GM12878 (cell line): Measurements from ENCODE around the gene GTPBP1. TPM values are rescaled to one million over a fixed set of nuclear protein-coding genes. Genes with fewer than 3 reads are reported as not detected.

Experiments used
- ATAC-seq: fragments of 200-7000 bp; cut with Tn5 transposase; 3 replicates; pipeline ENCODE4 v1.9.1; 2020; ENCODE audit warnings: mild to moderate bottlenecking, moderate library complexity
- BruUV-seq: library from RNA; stranded (reverse); fragments of 400-500 nt; replicated peaks from 2 replicates; lab custom pipeline; 2021; lab: Mats Ljungman, UMichigan
- CTCF ChIA-PET: fragments of 300-600 bp; sonication (Branson Sonifier 250); formaldehyde crosslinking; extraction: SDS; loops from one replicate; lab custom pipeline; 2021; ENCODE audit warnings: inconsistent platforms; lab: Yijun Ruan, JAX
- POLR2A ChIA-PET: fragments of 350-600 bp; formaldehyde crosslinking; extraction: SDS; loops from one replicate; lab custom pipeline; 2021; ENCODE audit warnings: inconsistent platforms; lab: Charles Lee
- RAD21 ChIA-PET: fragments of 300-600 bp; sonication (Branson Sonifier 250); formaldehyde crosslinking; loops from one replicate; lab custom pipeline; 2023; ENCODE audit warnings: antibody characterized with exemption; ENCODE audit not compliant: unreplicated experiment; lab: Charles Lee
- SMC1A ChIA-PET: fragments of 300-600 bp; sonication (Branson Sonifier 250); formaldehyde crosslinking; loops from one replicate; lab custom pipeline; 2023; ENCODE audit not compliant: unreplicated experiment, uncharacterized antibody; lab: Charles Lee
- DNase-seq: peaks from one replicate; pipeline ENCODE4 v3.0.0-alpha.2; 2011; ENCODE audit warnings: low read depth, low spot score
- FAIRE-seq: peaks from 3 replicates; lab custom pipeline; 2011; peaks lifted over from hg19 to GRCh38; lab: Jason Lieb, UNC
- H2AFZ ChIP-seq: 2 replicates; pipeline ENCODE4 v1.6.0; 2011; ENCODE audit warnings: low read depth, low read length, control low read depth; ENCODE audit not compliant: control insufficient read depth
- H3K27ac ChIP-seq: 2 replicates; pipeline ENCODE4 v1.5.1; 2011; ENCODE audit warnings: control low read depth; ENCODE audit not compliant: control insufficient read depth, insufficient read depth
- H3K27me3 ChIP-seq, 2 experiments: replicated peaks in 1 of 2; 2 replicates each; pipeline versions ENCODE4 v1.6.0 to v1.6.1; 2011; ENCODE audit warnings: low read length in 1 of 2; ENCODE audit not compliant: control insufficient read depth in 2 of 2, insufficient read depth in 2 of 2
- H3K36me3 ChIP-seq, 2 experiments: 2 replicates each; pipeline ENCODE4 v1.5.1; 2011; ENCODE audit warnings: low read length in 1 of 2; ENCODE audit not compliant: control insufficient read depth in 2 of 2, insufficient read depth in 2 of 2
- H3K4me1 ChIP-seq: 2 replicates; pipeline ENCODE4 v1.6.1; 2011; ENCODE audit warnings: mild to moderate bottlenecking, low read length, moderate library complexity, mixed read lengths; ENCODE audit not compliant: control insufficient read depth, insufficient read depth
- H3K4me2 ChIP-seq: 2 replicates; pipeline ENCODE4 v1.6.0; 2011; ENCODE audit warnings: control low read depth; ENCODE audit not compliant: control insufficient read depth, insufficient read depth
- H3K4me3 ChIP-seq: fragments of 200-600 bp; sonication (generic); 2 replicates; pipeline ENCODE4 v1.5.1; 2016
- H3K79me2 ChIP-seq: 2 replicates; pipeline ENCODE4 v1.6.0; 2011; ENCODE audit warnings: low read length; ENCODE audit not compliant: control insufficient read depth, insufficient read depth
- H3K9ac ChIP-seq: 2 replicates; pipeline ENCODE4 v1.8.0; 2011; ENCODE audit warnings: low read length, control low read depth, mixed read lengths; ENCODE audit not compliant: control insufficient read depth, insufficient read depth
- H3K9me3 ChIP-seq: replicated peaks from 3 replicates; pipeline ENCODE4 v1.5.1; 2011; ENCODE audit warnings: mild to moderate bottlenecking, low read length; ENCODE audit not compliant: control insufficient read depth, insufficient read depth
- H4K20me1 ChIP-seq: 2 replicates; pipeline ENCODE4 v1.6.0; 2011; ENCODE audit not compliant: control insufficient read depth, insufficient read depth
- BCL11A ChIP-seq: IDR thresholded peaks from 2 replicates; pipeline ENCODE4 v1.6.1; 2011; ENCODE audit warnings: low read depth, low read length
- WGBS: methylation state at CpG from one replicate; pipeline ENCODE4 v1.1.6; 2016; ENCODE audit warnings: low lambda C conversion rate; ENCODE audit not compliant: insufficient replicate concordance, insufficient coverage; ENCODE audit errors: missing lambda C conversion rate; 5-methylcytosine and 5-hydroxymethylcytosine counted together
- in situ Hi-C: fragments of 300-500 bp; cut with MboI; formaldehyde crosslinking; loops from 9 replicates; pipeline ENCODE4 v1.14.3; 2018; ENCODE audit warnings: mixed read lengths
- intact Hi-C: fragments of 100-400 bp; cut with micrococcal nuclease; formaldehyde crosslinking; loops from one replicate; pipeline ENCODE4 v1.14.2; 2022; ENCODE audit not compliant: unreplicated experiment
- polyA plus RNA-seq, 11 experiments: library from polyadenylated mRNA; depleted of rRNA in 4 of 11; unstranded in 6 of 11; stranded (reverse) in 5 of 11; fragments of >200 nt; fragmentation: Nextera tagmentation in 4 of 11; fragmentation: Illumina TruSeq in 1 of 11; extraction: Ambion mirVana in 4 of 11; extraction: Trizol in 1 of 11; gene quantifications; 1 replicate in 1 of 11; 2 replicates in 10 of 11; pipeline versions ENCODE4 v1.2.1 to v1.2.3, GENCODE V29; 2011 to 2016; ENCODE audit warnings: inconsistent platforms in 2 of 11, missing spikeins in 2 of 11, low read depth in 1 of 11
- total RNA-seq, 4 experiments: library from RNA; depleted of rRNA in 3 of 4; stranded (reverse); fragments of >200 nt in 3 of 4; fragmentation: Illumina TruSeq in 1 of 4; extraction: Trizol in 1 of 4; gene quantifications; 2 replicates each; pipeline versions ENCODE4 v1.2.1 to v1.2.3, GENCODE V29; 2013 to 2021
- TF ChIP-seq, protein P1 (sequence below), 3 experiments: IDR thresholded peaks in 2 of 3; conservative IDR thresholded peaks in 1 of 3; 2 replicates each; pipeline ENCODE4 v1.5.1; 2011; ENCODE audit warnings: low read depth in 3 of 3, low read length in 3 of 3, mild to moderate bottlenecking in 3 of 3, control low read depth in 2 of 3, moderate library complexity in 2 of 3, inconsistent platforms in 1 of 3, mixed read lengths in 1 of 3; ENCODE audit not compliant: control insufficient read depth in 2 of 3, insufficient read depth in 1 of 3; ENCODE audit errors: extremely low read depth in 1 of 3

The GTPBP1 gene
- total and polyA plus RNA-seq, 10 of the 15 experiments (the other 5 are each of a cell fraction or from before 2014, with no cell fraction given): 0.89 to 63.1 (median 34.2) TPM

DNA sequence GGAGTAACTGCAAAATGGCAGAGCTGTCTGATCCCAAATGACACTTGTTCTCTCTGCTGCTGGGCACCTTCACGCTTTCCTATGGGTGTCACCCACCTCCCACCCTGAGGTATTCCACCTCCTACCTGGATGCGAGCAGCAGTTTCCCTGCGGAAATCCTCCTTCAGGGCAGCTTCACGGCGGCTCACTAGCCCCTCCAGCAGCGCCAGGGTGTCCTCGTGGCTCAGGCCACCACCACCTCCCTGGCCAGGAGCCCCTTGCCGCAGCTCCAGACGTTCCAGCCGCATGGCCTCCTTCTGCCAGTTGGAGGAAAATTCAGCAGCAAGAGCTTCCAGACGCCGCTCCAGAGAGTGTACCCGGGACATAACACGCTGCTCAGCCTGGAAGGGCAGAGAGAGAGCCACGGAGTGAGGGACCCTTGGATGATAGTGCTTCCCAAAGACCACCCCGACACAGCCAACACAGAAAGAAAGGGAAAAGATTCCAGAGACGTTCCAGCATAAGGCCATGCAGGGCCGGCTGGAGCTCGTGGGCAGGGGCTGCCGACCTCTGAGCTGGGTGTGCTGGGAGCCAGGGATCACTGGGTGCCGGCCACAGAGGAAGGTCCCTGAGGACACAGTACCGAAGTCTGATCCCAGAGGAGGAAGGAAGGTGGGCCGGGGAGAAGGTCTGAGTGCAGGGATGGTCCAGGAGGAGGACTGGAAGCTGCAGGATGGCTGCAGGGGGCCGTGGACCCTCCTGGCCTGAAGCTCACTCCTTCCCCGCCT is 36.6 kb downstream of the GTPBP1 start (continued):
- TF ChIP-seq BCL11A: no peak
- TF ChIP-seq, all 136 proteins: peak for 3

DNA sequence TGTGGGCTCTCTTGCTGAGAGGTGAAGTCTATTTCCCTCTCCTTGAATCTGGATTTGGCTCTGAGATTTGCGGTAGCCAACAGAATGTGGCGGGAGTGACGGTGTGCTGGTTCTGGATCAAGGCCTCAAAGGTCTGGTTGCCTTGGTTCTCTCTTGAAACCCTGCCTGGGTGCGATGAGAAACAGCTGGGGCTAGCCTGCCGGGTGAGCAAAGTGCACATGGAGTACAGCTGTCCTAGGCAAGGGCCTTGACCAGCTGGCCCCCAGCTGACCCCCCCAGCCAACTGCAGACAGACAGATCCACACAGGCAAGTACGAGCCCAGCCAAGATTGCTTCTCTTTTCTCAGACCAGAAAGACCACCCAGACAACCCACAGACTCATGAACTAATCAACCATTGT is 39.2 kb downstream of the GTPBP1 start:
- no peaks in the 10 kb centered on the region for H3K27me3 ChIP-seq
- ChIA-PET SMC1A (interaction anchor here (1.4 kb wide), 1 partner anchor 9 kb away, joined by 4 read pairs; no protein-coding TSS in a partner anchor), RAD21 (no interaction called here), CTCF (no interaction called here), POLR2A (interaction anchor here (1.6 kb wide), 1 partner anchor 9 kb away, joined by 3 read pairs; no protein-coding TSS in a partner anchor)
- no TSS peak for BruUV-seq
- H3K4me2 ChIP-seq: no peak overlapping the region
- ATAC-seq (no peak), DNase-seq (no peak), FAIRE-seq (no peak)
- TF ChIP-seq, protein P1, sequence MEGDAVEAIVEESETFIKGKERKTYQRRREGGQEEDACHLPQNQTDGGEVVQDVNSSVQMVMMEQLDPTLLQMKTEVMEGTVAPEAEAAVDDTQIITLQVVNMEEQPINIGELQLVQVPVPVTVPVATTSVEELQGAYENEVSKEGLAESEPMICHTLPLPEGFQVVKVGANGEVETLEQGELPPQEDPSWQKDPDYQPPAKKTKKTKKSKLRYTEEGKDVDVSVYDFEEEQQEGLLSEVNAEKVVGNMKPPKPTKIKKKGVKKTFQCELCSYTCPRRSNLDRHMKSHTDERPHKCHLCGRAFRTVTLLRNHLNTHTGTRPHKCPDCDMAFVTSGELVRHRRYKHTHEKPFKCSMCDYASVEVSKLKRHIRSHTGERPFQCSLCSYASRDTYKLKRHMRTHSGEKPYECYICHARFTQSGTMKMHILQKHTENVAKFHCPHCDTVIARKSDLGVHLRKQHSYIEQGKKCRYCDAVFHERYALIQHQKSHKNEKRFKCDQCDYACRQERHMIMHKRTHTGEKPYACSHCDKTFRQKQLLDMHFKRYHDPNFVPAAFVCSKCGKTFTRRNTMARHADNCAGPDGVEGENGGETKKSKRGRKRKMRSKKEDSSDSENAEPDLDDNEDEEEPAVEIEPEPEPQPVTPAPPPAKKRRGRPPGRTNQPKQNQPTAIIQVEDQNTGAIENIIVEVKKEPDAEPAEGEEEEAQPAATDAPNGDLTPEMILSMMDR (IDR thresholded peaks at IDR 0.05 in 2 of 3, conservative IDR thresholded peaks at IDR 0.05 in 1 of 3; ENCODE audit: control insufficient read depth in 2 of 3, extremely low read depth in 1 of 3, insufficient read depth in 1 of 3, low read depth in 3 of 3, low read length in 3 of 3): no peak
- H3K79me2 ChIP-seq: no peaks in the 10 kb centered on the region; the same call in none of the 2 replicates
- no peaks in the 10 kb centered on the region for H3K9me3 ChIP-seq
- intact Hi-C loops (no loop called here), in situ Hi-C loops (no loop called here)
- H3K4me1 ChIP-seq: no peaks in the 10 kb centered on the region
- 99% methylated on average over 6 of the region's 6 CpGs for whole genome bisulfite sequencing
- H3K36me3 ChIP-seq: peaks cover 40 to 49% of the 10 kb centered on the region in 2 experiments
- H2AFZ ChIP-seq: no peak overlapping the region
- no peak overlapping the region for H3K9ac ChIP-seq
- no peak overlapping the region for H3K4me3 ChIP-seq
- H3K27ac ChIP-seq: no peak overlapping the region
- H4K20me1 ChIP-seq: no peaks in the 10 kb centered on the region
